AG09319 (cell line): ENCODE data around the gene CCDC148.
A peak's percentile ranks its signal among the peaks of the same experiment; 100 is the strongest.

Experiments used
- DNase-seq: peaks from one replicate; pipeline ENCODE4 v3.0.0-alpha.2; 2010; ENCODE audit warnings: low read depth; ENCODE audit errors: extremely low read depth
- CTCF ChIP-seq: IDR thresholded peaks from 2 replicates; pipeline ENCODE4 v1.5.1; 2011; ENCODE audit warnings: low read depth, mild to moderate bottlenecking, inconsistent platforms, low read length, moderate library complexity

CCDC148 gene

GRCh38 chr2:158489366-158490112, 33.0 kb upstream of the CCDC148 start:
- no peak for TF ChIP-seq CTCF
- no peak for DNase-seq

GRCh38 chr2:158488442-158489216, 32.1 kb upstream of the CCDC148 start:
- DNase-seq: no peak
- no peak for TF ChIP-seq CTCF

DNA sequence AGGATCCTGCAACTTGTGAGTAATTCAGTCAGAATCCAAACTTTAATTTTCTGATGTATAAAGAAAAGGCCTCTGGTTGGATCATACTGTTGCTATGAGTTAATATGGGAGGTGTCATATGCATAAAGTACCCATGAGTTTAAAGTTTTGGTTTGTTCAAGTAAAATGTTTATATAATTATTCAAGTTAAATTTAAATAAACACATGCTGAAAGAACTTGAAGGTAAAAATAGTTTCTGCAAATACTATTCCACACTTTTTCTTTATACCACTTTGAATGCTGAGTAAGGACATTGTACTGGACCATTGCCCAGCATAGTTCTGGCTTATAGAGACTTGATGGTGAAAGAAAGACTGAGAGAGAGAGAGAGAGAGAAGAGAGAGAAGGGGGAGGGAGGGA, 30.9 kb upstream of the CCDC148 start:
- peak; percentile 38 for DNase-seq
- no peak for TF ChIP-seq CTCF

DNA sequence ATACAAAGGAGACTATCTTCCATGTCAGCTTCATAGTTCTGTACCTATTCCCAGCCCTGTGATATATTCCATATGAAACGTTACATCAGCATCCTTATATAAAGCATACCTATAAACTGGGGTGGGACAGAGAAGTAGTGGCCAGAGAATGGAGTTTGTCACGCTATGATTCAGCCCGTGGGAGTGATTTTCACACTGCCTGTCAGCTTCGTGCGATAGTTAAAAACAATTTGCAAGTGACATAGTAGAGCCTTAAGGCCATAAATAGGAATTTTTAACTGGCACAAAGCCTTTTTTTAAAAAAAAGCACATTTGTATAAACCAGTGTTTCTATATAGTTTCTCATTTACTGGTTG, 30.4 kb upstream of the CCDC148 start:
- no peak for TF ChIP-seq CTCF
- no peak for DNase-seq

DNA sequence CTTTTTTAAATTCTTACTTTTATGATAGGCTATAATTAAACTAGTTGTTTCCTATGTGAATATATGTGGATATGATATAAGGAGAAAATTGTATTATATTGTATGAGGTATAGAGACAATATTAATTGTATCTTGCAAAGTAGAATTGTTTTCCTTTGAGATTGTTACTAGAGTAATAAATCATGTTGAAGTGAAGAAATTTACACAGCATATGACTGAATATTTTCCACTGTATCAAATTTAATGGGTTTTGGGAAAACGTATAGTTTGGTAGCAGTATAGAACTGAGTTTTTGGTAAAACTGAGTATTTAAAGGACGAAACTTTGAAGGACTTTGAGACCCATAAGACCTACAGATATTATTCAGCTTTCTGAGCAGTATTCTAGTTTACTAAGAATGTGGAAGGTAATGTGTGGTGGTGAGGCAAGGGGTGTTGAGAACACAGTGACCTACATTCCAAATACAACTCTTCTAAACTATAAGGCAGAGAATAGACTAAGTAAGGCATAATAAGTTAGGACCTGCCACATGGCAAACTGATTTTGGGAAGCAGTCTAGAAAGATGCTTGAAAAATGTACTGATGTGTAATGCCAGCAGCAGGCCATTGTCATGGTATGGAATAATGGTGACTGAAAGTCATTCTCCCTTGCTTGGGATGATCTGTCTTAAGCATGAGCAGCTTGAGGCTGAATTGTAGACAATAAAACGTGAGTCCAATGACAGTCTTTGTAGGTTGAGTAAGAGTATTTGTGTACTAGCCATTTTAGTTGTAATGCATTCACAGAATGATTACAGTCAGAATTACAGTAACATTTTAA, 29.8 kb upstream of the CCDC148 start:
- no peak for TF ChIP-seq CTCF
- DNase-seq: no peak

DNA sequence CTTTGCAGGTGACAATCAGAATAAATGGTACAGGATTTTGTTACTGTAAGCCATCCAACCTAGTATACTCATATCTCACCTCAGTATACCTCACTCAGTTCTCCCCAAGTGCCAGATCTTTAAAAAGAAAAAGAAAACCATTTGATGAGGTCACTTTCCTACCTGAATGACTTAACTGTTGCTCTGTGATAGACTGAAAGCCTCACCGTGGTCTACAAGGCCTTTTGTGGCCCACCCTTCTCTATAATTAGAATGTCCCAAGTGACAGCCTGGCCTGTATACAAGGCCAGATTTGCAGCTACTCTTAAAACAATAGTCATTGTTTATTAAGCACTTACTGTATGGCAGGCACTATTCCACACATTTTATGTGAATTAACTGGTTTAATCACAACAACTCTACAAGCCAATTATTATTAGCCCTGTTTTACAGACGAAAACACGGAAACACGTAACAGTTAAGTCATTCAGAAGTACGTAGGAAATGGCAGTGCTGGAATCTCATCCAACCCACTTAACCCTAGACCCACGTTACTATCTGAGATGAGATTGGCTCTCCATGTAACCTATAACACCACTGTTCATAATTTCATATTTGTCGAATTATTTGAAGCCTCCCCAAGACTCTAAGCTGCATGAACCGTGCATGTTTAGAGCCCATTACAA, 28.5 kb upstream of the CCDC148 start:
- DNase-seq: no peak
- no peak for TF ChIP-seq CTCF
